HepG2 (cell line): Measurements from ENCODE around the gene CTNNA1. TPM values are rescaled to one million over a fixed set of nuclear protein-coding genes. Genes with fewer than 3 reads are reported as not detected.

ENCODE experiments used
- CEBPB ChIP-seq: IDR thresholded peaks from 2 replicates; pipeline ENCODE4 v1.6.1; 2011; ENCODE audit warnings: low read depth, low read length, improper control_type of control experiment, borderline replicate concordance
- EHMT2 ChIP-seq: fragments of 200-600 bp; sonication (generic); IDR thresholded peaks from 2 replicates; pipeline ENCODE4 v1.7.0; 2017; ENCODE audit warnings: antibody characterized with exemption, low read depth, low read length, borderline replicate concordance
- FOSL1 ChIP-seq: sonication (generic); formaldehyde crosslinking; IDR thresholded peaks from 2 replicates; pipeline ENCODE4 v1.9.0; 2021; ENCODE audit warnings: missing genetic modification reagents, borderline replicate concordance
- FOXA1 ChIP-seq, 2 experiments: fragments of 450-650 bp in 1 of 2; sonication (generic) in 1 of 2; formaldehyde crosslinking in 1 of 2; IDR thresholded peaks; 2 replicates each; pipeline versions ENCODE4 v1.4.0 to v1.6.1; 2016 to 2020; ENCODE audit warnings: missing genetic modification reagents in 1 of 2
- FOXC1 ChIP-seq: sonication (generic); formaldehyde crosslinking; IDR thresholded peaks from 2 replicates; pipeline ENCODE4 v1.8.0; 2022; ENCODE audit warnings: mild to moderate bottlenecking, missing genetic modification reagents, borderline replicate concordance
- FOXP1 ChIP-seq, 2 experiments: fragments of 450-650 bp in 1 of 2; IDR thresholded peaks; 2 replicates each; pipeline ENCODE4 v1.6.1; 2017 to 2018; ENCODE audit warnings: antibody characterized with exemption in 1 of 2
- JUND ChIP-seq: sonication (generic); formaldehyde crosslinking; IDR thresholded peaks from 2 replicates; pipeline ENCODE4 v1.8.0; 2022; ENCODE audit warnings: mild to moderate bottlenecking, missing genetic modification reagents
- KDM6A ChIP-seq: IDR thresholded peaks from 2 replicates; pipeline ENCODE4 v1.6.1; 2016; ENCODE audit warnings: low read depth
- NR2F1 ChIP-seq, 2 experiments: fragments of 450-650 bp in 1 of 2; formaldehyde crosslinking in 1 of 2; IDR thresholded peaks; 2 replicates each; pipeline versions ENCODE4 v1.5.0 to v1.6.1; 2016 to 2020; ENCODE audit warnings: mild to moderate bottlenecking in 1 of 2, missing compliant biosample characterization in 1 of 2, missing genetic modification reagents in 1 of 2, moderate library complexity in 1 of 2
- NR2F6 ChIP-seq, 2 experiments: IDR thresholded peaks; 2 replicates each; pipeline ENCODE4 v1.6.1; 2016; ENCODE audit warnings: antibody characterized with exemption in 1 of 2, mild to moderate bottlenecking in 1 of 2
- PHF21A ChIP-seq: sonication (generic); formaldehyde crosslinking; IDR thresholded peaks from 2 replicates; pipeline ENCODE4 v1.5.0; 2020; ENCODE audit warnings: mild to moderate bottlenecking, missing genetic modification reagents
- TBX2 ChIP-seq: sonication (generic); formaldehyde crosslinking; IDR thresholded peaks from 2 replicates; pipeline ENCODE4 v1.5.0; 2020; ENCODE audit warnings: missing genetic modification reagents, mild to moderate bottlenecking, borderline replicate concordance
- ZNF670 ChIP-seq: sonication (generic); formaldehyde crosslinking; IDR thresholded peaks from 2 replicates; pipeline ENCODE4 v1.8.0; 2022; ENCODE audit warnings: mild to moderate bottlenecking, missing genetic modification reagents, borderline replicate concordance
- polyA plus RNA-seq, 8 experiments: library from polyadenylated mRNA; depleted of rRNA in 3 of 8; stranded (reverse) in 7 of 8; unstranded in 1 of 8; fragments of >200 nt; fragmentation: Illumina TruSeq in 4 of 8; extraction: Trizol in 4 of 8; gene quantifications; 2 replicates each; pipeline versions ENCODE4 v1.2.1 to v1.2.3, GENCODE V29; 2011 to 2016; ENCODE audit warnings: low read depth in 4 of 8, missing spikeins in 1 of 8, mixed read lengths in 1 of 8; ENCODE audit not compliant: insufficient read depth in 1 of 8
- total RNA-seq, 5 experiments: library from RNA; depleted of rRNA; stranded (reverse); fragments of >200 nt; fragmentation: Illumina TruSeq; extraction: Trizol; gene quantifications; 2 replicates each; pipeline ENCODE4 v1.2.3, GENCODE V29; 2016; ENCODE audit warnings: low read depth in 1 of 5
- TF ChIP-seq, protein P1 (sequence below): sonication (generic); formaldehyde crosslinking; IDR thresholded peaks from 2 replicates; pipeline ENCODE4 v1.9.0; 2021; ENCODE audit warnings: mild to moderate bottlenecking, missing genetic modification reagents
- TF ChIP-seq, protein P2 (sequence below), 2 experiments: fragments of 450-650 bp in 1 of 2; sonication (generic) in 1 of 2; formaldehyde crosslinking; IDR thresholded peaks; 2 replicates each; pipeline versions ENCODE4 v1.5.0 to v1.8.0; 2020 to 2022; ENCODE audit warnings: mild to moderate bottlenecking in 1 of 2, missing genetic modification reagents in 1 of 2
- TF ChIP-seq, protein P3 (sequence below): sonication (generic); formaldehyde crosslinking; IDR thresholded peaks from 2 replicates; pipeline ENCODE4 v1.8.0; 2023; ENCODE audit warnings: mild to moderate bottlenecking, missing genetic modification reagents

Gene CTNNA1
- total and polyA plus RNA-seq, 2 of the 13 experiments (the other 11 are each of a cell fraction or from before 2014, with no cell fraction given): 66.8 to 162 TPM

DNA sequence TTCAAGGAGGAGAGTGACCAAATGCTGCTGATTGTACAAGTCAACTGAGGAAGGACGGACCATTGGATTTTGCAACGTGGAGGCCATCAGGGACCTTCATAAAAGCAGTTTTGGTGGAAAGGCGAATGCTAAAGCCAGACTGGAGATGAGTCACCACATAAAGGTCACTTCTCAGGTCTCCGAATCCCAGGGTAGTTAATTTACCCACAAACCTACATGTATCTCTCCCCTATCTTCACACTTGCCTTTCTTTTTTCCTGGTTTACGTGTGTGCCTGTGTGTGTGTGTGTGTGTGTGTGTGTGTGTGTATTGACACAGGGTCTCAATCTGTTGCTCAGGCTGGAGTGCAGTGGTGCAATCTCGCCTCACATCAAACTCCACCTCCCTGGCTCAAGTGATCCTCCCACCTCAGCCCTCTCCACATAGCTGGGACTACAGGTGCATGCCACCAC lies 4.6 kb upstream of the CTNNA1 start (continued):
- TF ChIP-seq, protein P1, sequence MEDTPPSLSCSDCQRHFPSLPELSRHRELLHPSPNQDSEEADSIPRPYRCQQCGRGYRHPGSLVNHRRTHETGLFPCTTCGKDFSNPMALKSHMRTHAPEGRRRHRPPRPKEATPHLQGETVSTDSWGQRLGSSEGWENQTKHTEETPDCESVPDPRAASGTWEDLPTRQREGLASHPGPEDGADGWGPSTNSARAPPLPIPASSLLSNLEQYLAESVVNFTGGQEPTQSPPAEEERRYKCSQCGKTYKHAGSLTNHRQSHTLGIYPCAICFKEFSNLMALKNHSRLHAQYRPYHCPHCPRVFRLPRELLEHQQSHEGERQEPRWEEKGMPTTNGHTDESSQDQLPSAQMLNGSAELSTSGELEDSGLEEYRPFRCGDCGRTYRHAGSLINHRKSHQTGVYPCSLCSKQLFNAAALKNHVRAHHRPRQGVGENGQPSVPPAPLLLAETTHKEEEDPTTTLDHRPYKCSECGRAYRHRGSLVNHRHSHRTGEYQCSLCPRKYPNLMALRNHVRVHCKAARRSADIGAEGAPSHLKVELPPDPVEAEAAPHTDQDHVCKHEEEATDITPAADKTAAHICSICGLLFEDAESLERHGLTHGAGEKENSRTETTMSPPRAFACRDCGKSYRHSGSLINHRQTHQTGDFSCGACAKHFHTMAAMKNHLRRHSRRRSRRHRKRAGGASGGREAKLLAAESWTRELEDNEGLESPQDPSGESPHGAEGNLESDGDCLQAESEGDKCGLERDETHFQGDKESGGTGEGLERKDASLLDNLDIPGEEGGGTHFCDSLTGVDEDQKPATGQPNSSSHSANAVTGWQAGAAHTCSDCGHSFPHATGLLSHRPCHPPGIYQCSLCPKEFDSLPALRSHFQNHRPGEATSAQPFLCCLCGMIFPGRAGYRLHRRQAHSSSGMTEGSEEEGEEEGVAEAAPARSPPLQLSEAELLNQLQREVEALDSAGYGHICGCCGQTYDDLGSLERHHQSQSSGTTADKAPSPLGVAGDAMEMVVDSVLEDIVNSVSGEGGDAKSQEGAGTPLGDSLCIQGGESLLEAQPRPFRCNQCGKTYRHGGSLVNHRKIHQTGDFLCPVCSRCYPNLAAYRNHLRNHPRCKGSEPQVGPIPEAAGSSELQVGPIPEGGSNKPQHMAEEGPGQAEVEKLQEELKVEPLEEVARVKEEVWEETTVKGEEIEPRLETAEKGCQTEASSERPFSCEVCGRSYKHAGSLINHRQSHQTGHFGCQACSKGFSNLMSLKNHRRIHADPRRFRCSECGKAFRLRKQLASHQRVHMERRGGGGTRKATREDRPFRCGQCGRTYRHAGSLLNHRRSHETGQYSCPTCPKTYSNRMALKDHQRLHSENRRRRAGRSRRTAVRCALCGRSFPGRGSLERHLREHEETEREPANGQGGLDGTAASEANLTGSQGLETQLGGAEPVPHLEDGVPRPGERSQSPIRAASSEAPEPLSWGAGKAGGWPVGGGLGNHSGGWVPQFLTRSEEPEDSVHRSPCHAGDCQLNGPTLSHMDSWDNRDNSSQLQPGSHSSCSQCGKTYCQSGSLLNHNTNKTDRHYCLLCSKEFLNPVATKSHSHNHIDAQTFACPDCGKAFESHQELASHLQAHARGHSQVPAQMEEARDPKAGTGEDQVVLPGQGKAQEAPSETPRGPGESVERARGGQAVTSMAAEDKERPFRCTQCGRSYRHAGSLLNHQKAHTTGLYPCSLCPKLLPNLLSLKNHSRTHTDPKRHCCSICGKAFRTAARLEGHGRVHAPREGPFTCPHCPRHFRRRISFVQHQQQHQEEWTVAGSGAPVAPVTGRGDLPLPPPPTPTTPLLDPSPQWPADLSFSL: peak; percentile 79; the same call in 1 of the 2 replicates
- TF ChIP-seq PHF21A (CRISPR knock-in tag): 0 out of 2 replicates have a peak, but pooled peaks have one; percentile 17
- peak in 1 of 2 experiments; percentile 30; a peak in 2 of 4 replicates for TF ChIP-seq NR2F1 (CRISPR knock-in tag; IDR thresholded peaks at IDR 0.05)
- TF ChIP-seq, protein P2, sequence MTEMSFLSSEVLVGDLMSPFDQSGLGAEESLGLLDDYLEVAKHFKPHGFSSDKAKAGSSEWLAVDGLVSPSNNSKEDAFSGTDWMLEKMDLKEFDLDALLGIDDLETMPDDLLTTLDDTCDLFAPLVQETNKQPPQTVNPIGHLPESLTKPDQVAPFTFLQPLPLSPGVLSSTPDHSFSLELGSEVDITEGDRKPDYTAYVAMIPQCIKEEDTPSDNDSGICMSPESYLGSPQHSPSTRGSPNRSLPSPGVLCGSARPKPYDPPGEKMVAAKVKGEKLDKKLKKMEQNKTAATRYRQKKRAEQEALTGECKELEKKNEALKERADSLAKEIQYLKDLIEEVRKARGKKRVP (CRISPR knock-in tag; IDR thresholded peaks at IDR 0.05): 0 out of 4 replicates have a peak, but pooled peaks of 1 of the 2 experiments have one; percentile 10
- TF ChIP-seq, protein P3, sequence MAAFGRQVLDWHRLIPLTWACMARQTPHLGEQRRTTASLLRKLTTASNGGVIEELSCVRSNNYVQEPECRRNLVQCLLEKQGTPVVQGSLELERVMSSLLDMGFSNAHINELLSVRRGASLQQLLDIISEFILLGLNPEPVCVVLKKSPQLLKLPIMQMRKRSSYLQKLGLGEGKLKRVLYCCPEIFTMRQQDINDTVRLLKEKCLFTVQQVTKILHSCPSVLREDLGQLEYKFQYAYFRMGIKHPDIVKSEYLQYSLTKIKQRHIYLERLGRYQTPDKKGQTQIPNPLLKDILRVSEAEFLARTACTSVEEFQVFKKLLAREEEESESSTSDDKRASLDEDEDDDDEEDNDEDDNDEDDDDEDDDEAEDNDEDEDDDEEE: 0 out of 2 replicates have a peak, but pooled peaks have one; percentile 18
- TF ChIP-seq CEBPB: peak; percentile 53; the same call in 1 of the 2 replicates
- TF ChIP-seq ZNF670 (CRISPR knock-in tag): no peak
- no peak for TF ChIP-seq EHMT2
- TF ChIP-seq KDM6A: no peak
- peak; percentile 21; the same call in 1 of the 2 replicates for TF ChIP-seq FOSL1
- TF ChIP-seq FOXC1 (CRISPR knock-in tag): 0 out of 2 replicates have a peak, but pooled peaks have one; percentile 24
- peak; percentile 53; the same call in 1 of the 2 replicates for TF ChIP-seq JUND (CRISPR knock-in tag)
- 0 out of 2 replicates have a peak, but pooled peaks have one; percentile 20 for TF ChIP-seq FOXP1 (IDR thresholded peaks at IDR 0.05)
- TF ChIP-seq FOXP1 (CRISPR knock-in tag; IDR thresholded peaks at IDR 0.05): no peak
- TF ChIP-seq FOXA1 (IDR thresholded peaks at IDR 0.05): no peak
- 0 out of 2 replicates have a peak, but pooled peaks have one; percentile 30 for TF ChIP-seq FOXA1 (CRISPR knock-in tag; IDR thresholded peaks at IDR 0.05)
- TF ChIP-seq NR2F6 (IDR thresholded peaks at IDR 0.05): peak; percentile 51
- peak; percentile 44; the same call in 1 of the 2 replicates for TF ChIP-seq NR2F6 (CRISPR knock-in tag; IDR thresholded peaks at IDR 0.05)
- 0 out of 2 replicates have a peak, but pooled peaks have one; percentile 13 for TF ChIP-seq TBX2
